CD4-positive, alpha-beta T cell treated with Interleukin-15 for 4 hours (primary cell): ENCODE data around the gene TNRC18.
"Not testable (repeated sequence)": the region's sequence is repeated elsewhere in the genome, so short reads cannot be mapped to it uniquely, and the experiment has no call there.

Experiments used
- DNase-seq: peaks from one replicate; pipeline ENCODE4 v3.0.0-alpha.2; 2020; ENCODE audit warnings: low spot score

TNRC18 gene

DNA sequence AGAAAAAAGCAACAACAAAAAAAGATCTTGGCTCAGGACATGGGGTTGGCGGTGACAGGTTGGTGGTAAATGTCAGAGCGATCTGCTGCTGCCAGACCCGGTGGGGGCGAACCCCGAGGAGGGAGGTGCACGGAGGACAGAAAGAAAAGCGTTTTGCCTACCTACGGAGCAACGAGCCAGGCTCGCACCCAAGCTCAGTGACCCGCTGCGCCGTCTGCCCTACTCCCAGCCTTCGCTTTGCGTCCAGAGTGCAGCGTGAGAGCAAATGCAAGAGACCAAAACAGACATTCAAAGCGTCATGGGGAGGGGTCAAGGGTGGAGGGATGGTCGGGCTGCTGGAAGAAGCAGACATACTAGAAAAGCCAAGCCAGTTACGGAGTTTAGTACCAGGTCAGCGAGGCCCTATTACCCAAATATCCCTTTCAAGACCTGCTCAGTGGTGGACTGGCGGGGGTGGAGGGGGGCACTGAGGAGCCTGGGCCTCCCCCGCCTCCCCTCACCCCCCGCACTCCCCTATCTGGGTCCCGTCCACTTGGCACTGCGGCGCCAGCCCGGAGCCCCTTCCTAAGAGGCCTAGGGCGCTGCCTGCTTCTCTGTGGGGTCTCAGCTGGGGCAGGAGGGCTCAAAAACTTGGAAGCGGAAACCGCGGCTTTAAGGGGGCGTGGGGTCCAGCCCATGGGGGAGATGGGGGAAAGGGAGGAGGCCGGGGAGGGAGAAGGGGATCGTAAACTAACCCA is 74.0 kb downstream of the TNRC18 start:
- DNase-seq: no peak

- DNase-seq: no peak
These were observed 74.6 kb downstream of the TNRC18 start for GRCh38 chr7:5349005-5349380.

- no peak for DNase-seq
These were observed 75.3 kb downstream of the TNRC18 start for GRCh38 chr7:5348134-5349004.

- DNase-seq: no peak
These were observed 78.0 kb downstream of the TNRC18 start for GRCh38 chr7:5345671-5346070.

GRCh38 chr7:5345171-5345570 is 78.5 kb downstream of the TNRC18 start:
- DNase-seq: no peak

DNA sequence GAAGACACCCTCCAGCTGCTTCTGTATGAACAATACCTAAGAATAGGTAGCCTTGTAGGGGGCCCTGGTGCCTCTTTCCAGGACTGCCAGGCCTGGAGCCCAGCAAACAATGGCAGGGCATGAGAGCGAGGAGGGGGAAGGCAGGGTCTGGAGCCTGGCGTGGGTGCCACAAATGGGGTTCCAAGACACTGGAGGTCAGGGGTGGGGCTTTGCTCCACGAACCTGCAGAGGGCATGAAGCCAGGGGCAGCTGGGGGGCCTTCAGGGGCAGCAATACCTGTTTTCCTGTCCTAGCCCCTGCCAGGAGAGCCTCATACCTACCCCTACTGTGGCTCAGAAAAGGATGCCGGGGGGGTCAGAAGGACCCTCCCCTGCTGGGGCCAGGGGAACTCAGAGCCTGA is 79.3 kb downstream of the TNRC18 start:
- DNase-seq: no peak

DNA sequence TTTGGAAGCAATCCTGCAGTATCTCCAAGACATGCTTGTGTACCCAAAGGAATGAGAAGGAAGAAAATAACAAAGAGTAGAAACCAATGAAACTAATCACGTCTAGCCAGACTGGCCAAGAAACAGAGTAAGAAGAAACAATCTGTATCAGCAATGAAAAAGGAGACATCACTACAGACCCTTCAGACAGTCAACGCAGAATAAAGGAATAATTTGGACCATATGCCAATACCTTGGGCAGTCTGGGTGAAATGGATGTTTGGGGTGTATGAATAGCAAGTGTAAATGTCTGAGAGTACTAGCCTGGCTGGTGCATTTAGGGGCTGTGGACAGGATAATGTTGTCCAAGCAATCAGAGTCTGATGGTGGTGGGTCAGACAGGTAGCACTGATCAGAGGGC is 79.8 kb downstream of the TNRC18 start:
- no peak for DNase-seq

DNA sequence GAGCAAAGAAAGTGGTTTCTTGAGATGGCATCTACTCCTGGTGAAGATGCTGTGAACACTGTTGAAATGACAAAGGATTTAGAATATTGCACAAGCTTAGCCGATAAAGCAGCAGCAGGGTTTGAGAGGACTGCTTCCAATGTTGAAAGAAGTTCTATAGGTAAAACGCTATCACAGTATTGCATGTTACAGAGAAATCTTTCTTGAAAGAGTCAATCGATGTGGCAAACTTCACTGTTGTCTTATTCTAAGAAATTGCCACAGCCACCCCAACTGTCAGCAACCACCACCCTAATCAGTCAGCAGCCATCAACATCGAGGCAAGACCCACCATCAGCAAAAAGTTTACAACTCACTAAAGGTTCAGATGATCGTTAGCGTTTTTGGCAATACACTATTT is 81.0 kb downstream of the TNRC18 start:
- no peak for DNase-seq

- DNase-seq: no peak
These were observed 83.7 kb downstream of the TNRC18 start for GRCh38 chr7:5339955-5340354.

- no peak for DNase-seq
These were observed 86.6 kb downstream of the TNRC18 start for GRCh38 chr7:5337047-5337446.

DNA sequence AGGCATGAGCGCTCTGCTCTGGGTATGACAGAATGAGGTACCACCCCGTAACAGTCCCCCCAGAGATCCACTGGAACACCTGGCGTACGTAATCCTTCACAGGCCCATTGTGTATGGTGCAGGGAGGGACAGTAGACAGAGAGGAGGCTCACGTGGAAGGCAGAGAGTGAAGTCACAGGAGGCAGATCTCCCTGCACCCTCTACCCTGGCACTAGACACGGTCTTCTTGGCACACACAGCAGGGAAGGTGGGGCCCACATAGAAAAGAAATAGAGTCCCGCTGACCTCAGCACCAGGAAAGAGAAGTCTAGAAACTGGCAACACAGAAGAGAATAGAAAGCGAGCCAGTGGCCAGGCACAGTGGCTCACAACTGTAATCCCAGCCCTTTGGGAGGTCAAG is 89.0 kb downstream of the TNRC18 start:
- no peak for DNase-seq

DNA sequence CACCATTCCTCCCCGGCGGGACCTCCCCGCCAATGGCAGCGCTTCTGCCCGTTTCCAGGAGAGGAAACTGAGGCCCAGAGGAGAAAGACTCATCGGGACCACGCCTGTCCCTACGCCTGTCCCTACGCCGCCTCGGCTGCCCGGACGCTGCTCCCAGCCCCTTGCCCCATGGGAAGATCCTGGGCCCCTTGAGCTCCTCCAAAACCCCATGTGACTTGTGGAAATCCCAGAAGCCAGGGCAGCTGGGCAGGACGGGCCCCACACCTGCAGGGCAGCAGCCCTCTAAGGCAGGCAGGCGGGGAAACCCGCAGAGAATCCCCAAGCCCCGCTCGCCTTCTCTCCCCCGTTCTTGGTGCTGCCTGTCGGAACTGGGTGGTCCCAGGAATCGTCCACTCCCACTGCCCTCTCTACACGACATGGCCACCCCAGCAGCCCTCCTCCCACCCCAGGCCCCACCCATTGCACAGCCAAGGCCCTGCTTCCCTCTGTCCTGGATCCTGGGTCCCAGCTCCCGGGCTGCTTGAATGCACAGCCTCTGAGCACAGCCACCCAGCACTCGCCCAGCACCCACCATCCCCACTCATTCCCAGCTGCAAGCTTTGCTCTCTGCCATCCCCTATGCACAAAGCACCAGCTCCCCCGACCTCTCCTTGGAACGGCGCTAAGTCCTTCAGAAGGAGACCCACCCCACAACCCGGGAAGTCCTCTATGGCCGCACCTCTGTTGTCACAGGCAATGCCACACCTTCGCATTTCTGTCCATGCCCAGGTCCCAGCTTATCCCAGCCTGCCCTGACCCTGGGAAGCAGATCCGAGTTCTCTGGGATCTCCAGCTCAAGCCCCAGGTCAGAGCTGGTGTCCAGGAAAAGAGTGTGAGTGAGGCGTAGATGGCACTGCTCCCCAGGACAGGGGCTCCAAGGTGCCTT is 90.3 kb downstream of the TNRC18 start:
- no peak for DNase-seq

- no peak for DNase-seq
These were observed 91.1 kb downstream of the TNRC18 start for GRCh38 chr7:5332579-5332978.

GRCh38 chr7:5330288-5330687 is 93.3 kb downstream of the TNRC18 start:
- DNase-seq: no peak

- DNase-seq: no peak
These were observed 98.7 kb downstream of the TNRC18 start for GRCh38 chr7:5324961-5325360.

- DNase-seq: not testable (repeated sequence)
These were observed 99.5 kb downstream of the TNRC18 start for GRCh38 chr7:5323800-5324781.

DNA sequence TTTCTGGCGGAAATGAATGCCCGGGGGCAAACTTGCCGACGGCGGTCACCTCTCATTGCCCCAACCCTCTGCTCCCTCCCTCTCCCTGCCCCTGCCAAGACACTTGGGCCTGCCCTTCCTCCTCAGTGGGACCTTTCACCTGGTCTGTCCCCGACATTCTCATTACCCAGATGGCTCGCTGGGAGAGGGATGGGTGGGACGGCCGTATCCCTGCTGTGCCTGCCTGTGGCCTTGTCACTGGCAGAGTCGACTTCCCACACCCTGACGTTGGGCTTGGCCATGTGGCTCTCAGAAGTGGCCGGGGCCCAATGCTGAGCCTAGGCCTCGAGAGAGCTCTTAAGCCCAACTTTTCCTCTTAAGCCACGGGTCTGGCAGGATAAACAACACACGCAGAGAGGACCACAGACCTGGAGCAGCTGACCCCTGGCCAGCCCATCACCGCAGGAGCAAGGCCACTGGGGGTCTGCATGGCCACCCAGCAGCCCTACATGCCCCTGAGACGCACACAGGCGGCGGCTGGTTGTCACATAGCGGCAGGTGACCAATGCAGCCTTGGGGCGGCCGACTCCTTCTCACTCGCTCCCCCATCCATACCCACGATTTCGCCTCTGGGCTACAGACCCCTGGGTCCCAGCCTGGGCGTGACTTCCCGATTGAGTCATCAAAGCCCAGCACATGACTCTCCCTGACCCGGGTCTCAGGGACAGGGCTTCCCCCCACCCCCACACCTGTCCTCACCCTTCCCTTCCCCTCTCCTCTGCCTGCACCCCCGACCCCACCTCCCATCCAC is 100.8 kb downstream of the TNRC18 start:
- DNase-seq: no peak

DNA sequence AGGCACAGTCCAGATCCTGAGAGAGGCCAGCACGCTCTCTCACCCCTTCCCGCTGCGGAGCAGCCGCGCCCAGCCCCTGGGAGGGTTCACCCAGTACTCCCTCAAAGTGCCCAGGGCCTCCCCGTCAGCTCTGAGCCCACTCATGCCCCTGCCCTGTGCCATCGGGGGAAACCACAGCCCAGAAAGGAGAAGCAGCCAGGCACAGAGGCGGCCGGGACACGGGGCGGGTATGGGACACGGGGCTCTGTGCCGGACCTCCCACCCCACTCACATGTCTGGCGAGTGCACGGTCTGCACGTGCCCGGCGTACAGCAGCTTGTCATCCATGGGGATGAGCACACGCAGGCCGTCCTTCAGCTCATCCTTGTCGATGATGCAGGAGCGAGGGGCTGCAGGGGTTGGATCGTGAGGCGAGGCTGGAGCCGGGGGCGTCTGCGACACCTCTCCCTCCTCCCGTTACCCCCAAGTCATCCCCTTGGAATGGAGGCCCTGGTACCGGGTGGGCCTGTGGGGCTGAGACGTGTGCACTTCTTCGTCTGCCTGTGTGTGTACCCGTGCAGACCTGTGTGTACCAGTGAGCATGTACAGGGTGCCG is 102.7 kb downstream of the TNRC18 start:
- DNase-seq: no peak

DNA sequence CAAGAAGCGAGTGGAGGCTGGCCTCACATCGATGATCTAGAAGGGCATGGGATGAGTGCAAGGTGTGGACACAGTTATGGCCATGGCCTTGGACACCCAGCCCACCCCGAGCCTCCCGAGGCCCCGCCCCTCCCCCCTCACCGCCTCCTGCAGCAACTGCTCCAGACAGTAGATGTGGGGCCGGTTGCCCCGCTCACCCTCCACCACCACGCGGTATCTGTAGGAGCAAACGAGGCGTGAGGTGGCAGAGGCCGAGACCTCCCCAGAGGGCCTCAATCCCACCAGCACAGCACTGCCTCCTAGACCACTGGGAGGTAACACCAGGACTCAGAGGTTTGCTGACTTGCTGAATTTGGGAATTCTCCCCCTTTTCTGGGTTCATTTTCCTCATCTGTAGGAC is 103.2 kb downstream of the TNRC18 start:
- DNase-seq: no peak

GRCh38 chr7:5318613-5319012 is 105.0 kb downstream of the TNRC18 start:
- DNase-seq: not testable (repeated sequence)
